Measurements from ENCODE around the gene KIDINS220.
"Not testable (repeated sequence)": the region's sequence is repeated elsewhere in the genome, so short reads cannot be mapped to it uniquely, and the experiment has no call there.

Gene KIDINS220

GRCh38 chr2:8740136-8740535 is 97.3 kb downstream of the KIDINS220 start:
- DNase-seq: no peak

- DNase-seq: no peak
These were observed 99.7 kb downstream of the KIDINS220 start for GRCh38 chr2:8737571-8738175.

DNA sequence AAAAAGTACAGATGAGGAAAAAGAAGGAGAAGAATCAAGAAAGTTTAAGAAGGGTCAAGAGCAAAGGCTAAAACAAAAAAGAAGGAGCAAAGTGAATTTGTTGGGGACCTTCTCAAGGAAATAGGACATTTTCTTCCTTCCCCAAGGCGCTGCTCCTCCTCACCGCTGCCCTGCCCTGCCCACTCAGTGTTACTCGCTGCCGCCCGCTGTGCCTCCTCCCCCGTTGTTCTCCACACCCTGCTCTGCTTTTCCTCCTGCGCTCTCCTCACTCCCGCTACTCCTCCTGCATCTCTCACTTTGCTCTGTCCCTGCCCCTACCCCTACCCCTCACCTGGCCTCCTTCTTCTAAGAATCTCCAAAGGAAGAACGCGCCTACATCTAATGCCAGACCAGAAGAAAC is 104.8 kb downstream of the KIDINS220 start:
- no peak for DNase-seq

GRCh38 chr2:8729939-8730338 is 107.5 kb downstream of the KIDINS220 start:
- DNase-seq: no peak

- DNase-seq: not testable (repeated sequence)
These were observed 108.3 kb downstream of the KIDINS220 start for GRCh38 chr2:8729101-8729500.

GRCh38 chr2:8728305-8729015 is 109.0 kb downstream of the KIDINS220 start:
- no peak for DNase-seq

GRCh38 chr2:8725838-8726237 is 111.6 kb downstream of the KIDINS220 start:
- DNase-seq: no peak

DNA sequence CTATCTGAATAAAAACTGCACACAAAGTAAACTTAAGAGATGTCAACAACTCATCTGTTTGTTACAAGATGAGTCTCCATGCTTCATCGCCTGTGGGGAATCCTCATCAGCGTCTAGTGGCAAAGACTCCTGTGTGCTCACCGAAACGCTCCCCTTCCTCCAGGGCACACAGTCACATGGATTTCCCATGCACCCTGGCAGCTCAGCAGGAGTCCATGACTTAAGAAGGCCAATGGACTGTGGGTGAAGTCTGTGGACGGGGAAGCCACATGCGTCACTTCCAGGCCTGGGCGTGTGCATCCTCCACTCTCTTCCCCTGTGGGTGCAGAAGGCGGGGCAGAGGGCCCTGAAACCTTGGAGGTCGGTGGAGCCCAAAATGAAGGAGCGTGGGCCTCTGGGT is 114.4 kb downstream of the KIDINS220 start:
- DNase-seq: no peak

DNA sequence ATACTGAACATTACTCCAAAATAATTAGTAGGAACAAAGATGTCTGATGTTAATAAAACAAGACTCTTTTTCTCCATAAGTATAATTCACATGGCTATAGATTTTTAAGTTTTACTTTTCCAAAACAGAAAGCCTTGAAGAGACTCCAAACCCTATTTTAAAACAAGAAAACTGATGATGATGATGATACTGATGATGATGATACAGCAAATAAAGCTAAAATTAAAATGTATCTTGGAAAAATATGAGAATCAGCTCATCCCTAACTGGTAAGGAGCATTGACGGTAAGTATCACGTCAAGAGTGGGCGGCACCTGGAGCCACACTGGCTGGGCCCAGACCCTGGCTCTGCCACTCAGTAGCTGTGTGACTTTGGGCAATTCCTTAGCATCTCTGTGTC is 116.0 kb downstream of the KIDINS220 start:
- no peak for DNase-seq

GRCh38 chr2:8720741-8721140 is 116.7 kb downstream of the KIDINS220 start:
- no peak for DNase-seq

DNA sequence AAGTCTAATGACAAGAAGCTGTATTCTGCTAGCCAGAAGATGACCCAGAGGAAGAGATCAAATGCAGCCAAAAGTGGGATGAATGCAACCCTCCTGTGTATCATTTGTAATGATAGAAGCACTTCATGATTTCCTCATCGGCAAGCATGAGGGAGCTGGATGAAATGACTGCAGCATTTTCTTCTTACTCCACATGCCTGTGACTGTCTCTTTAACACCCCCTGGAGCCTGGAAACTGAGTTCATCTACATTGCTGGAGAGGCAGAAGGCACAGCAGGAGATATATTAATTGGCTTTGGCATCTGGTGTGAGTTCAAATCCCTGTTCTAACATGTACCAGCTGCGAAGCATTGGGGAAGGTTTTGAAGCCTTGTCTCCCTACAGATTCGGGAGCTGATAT is 117.9 kb downstream of the KIDINS220 start:
- DNase-seq: peak; percentile 4

- no peak for DNase-seq
These were observed 122.4 kb downstream of the KIDINS220 start for GRCh38 chr2:8714971-8715370.

DNA sequence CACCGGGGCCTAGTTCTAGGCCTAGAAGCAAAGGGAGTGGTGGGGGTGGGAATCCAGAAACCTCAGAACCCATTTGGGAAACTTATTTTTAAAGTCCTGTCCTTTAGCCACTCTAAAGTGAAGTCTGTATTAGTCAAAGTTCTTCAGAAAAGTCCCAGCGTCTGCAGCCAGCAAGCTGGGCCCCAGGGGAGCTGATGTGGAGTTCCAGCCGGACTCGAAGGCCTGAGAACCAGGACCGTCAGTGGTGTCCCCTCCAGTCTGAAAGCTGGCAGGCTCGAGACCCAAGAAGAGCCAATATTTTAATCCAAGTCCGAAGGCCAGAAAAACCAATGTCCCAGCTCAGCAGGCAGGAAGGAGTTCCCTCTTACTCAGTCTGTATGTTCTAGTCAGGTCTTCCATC is 123.1 kb downstream of the KIDINS220 start:
- DNase-seq: no peak

DNA sequence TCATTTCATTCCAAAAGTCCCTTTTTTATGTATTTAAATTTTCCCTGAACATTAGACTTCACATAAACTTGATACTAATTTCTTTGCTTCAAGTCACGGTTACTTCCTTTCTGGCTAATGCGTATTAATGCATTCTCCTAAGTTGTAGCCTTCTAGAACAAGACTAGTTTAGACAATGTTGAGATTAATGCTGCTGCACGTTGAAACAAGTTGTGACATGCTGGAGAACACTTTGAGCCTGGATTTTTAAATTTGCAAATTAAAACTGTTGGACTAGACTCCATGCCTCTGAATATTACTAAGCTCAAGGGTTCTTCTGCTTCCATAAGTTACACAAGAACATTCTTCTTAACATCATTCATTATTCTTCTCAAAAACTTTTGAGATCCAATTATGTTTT is 126.5 kb downstream of the KIDINS220 start:
- no peak for DNase-seq

DNA sequence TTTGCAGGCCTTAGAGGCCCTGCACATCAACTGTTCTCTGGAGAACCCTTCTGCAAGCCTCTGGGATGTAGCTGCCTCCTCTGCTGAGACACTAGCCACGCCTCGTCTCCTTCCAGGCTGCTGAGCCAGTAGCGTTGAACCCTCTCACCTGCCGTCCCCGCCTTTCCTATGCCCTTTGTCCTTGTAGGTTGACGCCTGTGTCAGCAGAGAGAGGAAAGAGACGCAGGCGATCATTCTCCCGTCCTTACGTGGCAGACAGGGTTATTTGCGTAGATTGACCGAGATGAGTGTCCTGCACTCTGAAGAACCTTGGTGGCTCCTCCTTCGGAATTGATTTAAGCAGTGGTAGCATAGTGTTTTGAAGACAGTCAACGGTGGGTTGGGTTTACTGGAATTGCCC is 127.8 kb downstream of the KIDINS220 start:
- DNase-seq: no peak

- DNase-seq: no peak
These were observed 132.5 kb downstream of the KIDINS220 start for GRCh38 chr2:8704906-8705305.

DNA sequence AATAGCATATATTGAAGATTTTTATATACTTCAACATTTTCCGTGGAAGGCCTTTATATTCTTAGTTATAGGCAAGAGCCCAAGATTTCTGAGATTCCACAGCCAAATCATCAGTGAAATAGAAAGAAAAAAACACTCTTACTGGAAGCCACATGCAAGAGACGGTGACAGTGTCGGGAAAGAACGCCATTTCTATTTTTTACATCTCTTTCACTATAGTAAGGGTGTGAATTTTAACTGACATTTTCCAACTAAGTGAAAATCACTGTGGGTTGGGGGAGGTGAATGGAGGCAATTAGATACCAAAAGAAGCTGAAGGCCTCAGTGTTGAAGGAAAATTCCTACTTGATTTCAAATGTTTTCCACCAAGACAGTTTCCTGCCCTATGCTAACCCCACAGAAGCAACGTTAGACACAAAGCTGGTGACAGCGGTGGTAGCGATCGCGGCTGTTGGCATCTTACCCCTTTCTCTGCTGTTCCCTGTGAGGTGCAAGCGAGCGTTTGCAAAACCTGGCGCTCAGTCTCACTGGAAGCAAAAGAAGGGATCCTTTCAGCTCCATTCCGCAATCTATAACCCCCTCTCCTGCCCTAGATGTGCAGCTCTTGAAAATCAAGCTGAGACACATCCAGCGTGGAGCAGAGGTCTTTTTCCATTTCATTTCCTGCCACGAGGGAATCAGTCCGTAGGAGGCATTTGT is 135.6 kb downstream of the KIDINS220 start:
- DNase-seq: no peak

- DNase-seq: no peak
These were observed 137.6 kb downstream of the KIDINS220 start for GRCh38 chr2:8699839-8700238.

GRCh38 chr2:8697190-8697589 is 140.2 kb downstream of the KIDINS220 start:
- no peak for DNase-seq

DNA sequence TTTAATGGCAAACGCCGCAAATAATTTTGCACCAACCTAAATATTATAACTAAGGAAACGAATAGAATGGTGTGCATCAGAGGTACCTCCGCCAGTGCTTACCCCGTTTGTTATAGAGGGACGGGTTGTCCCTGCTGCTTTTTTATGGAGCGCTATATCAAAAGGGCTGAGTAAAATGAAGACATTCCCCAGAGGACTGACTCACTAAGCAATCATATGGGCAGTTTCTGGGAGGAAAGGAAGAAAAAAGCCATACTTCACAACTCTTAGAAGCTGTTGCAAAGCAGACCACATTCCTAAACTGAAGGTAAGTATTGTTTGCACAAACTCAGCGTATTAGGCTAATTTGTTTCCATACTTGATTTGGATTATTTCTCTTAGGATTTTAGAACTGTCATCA is 142.7 kb downstream of the KIDINS220 start:
- DNase-seq: no peak

DNA sequence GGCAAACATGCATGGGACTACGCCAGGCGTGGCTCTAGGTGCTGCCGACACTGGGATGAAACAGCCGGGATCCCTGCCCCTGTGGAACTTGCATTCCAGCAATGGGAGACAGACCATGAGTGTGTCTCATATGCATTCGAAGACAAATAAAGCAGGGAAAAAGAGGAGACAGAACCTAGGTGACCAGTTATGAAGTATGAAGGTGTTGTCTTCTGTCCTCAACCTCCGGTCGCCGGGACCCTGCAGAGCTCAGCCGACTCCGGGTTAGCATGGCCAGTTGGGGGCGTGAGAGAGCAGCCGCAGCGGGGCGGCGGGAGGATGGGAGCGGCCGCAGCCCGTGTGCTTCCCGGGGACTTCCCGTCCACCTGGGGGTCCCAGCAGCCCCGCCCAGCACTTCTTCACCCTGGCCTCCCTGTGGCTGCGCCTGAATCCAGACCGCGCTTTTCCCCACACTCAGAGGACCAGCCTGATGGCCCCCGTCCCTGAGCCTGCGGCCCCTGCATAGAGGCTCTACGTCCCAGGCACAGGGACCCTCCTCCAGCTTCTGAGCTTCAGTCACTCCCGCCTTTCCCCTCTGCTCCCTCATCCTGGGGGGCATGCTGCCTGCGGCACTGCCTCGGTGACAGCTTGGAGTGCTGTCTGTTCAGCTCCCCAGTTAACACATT is 144.1 kb downstream of the KIDINS220 start:
- DNase-seq: no peak

DNA sequence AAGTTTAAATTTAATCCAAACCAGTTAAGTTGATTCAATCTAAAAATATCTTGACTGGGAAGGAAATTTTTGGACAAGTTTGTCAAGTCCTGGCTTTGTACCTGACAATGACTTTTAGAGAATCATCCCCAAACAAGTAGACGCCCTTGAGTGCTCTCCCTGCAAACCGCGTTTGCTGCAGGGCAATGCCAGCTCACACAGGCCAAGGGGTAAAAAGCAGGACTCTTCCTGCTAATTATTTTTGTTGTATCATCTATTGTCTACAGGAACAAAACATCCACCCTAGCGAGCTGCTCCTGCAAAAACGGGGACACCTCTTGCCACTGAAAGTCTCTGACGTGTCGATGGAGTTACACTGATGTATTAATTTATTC is 144.6 kb downstream of the KIDINS220 start:
- DNase-seq: no peak

DNA sequence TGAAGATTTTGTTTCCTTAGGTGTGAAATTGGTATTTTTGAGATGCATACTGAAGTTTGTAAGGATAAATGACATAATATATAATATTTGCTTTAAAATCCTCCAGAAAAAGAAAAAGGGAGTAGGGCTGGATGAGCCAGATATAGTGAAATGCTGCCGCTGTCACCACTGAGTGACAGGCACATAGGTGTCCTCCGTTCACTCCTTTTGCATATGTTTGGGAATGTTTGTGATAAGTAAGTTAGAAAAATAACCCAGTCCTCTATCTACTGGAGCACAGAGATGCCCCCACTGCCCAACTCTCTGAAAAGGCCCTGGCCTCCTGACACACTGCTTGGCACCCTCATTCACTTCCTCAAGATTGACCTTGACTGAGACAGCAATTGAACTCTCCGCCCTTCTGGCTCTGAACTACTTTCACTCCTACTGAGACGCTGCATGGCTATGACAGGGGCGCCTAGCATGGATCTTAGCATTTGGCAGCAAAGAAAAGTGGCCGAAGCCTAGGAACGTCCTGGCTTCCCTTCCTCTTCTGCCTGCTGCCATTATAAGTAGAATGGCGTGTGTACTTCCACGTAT is 145.5 kb downstream of the KIDINS220 start:
- no peak for DNase-seq

Measured in NCI-H524 treated with DMSO at 0.1 percent for 48 hours (cell line).